Sigmoid colon (tissue), 7 donors: Measurements from ENCODE around the gene SLC26A8. TPM values are rescaled to one million over a fixed set of nuclear protein-coding genes. Genes with fewer than 3 reads are reported as not detected.
"Not testable (repeated sequence)": the region's sequence is repeated elsewhere in the genome, so short reads cannot be mapped to it uniquely, and the experiment has no call there.

Source experiments
- DNase-seq: peaks from one replicate; pipeline ENCODE4 v3.0.0-alpha.2; 2019
- H3K27ac ChIP-seq, 4 donors: fragments of 200-600 bp; sonication (generic); one replicate each; pipeline ENCODE4 v1.5.1; 2016 to 2019; ENCODE audit warnings: mild to moderate bottlenecking in 1 of 4
- H3K27me3 ChIP-seq, 3 donors: fragments of 200-600 bp; sonication (generic); one replicate each; pipeline ENCODE4 v1.5.1; 2019; ENCODE audit warnings: mild to moderate bottlenecking in 1 of 3
- H3K36me3 ChIP-seq, 4 donors: fragments of 200-600 bp; sonication (generic); one replicate each; pipeline ENCODE4 v1.5.1; 2016 to 2019
- H3K4me1 ChIP-seq, 4 donors: fragments of 200-600 bp; sonication (generic); one replicate each; pipeline ENCODE4 v1.5.1; 2017 to 2019
- H3K4me3 ChIP-seq, 4 donors: fragments of 200-600 bp; sonication (generic); one replicate each; pipeline ENCODE4 v1.5.1; 2017 to 2019; ENCODE audit warnings: mild to moderate bottlenecking in 2 of 4, moderate library complexity in 1 of 4
- H3K9me3 ChIP-seq, 4 donors: fragments of 200-600 bp in 3 of 4; sonication (generic) in 3 of 4; one replicate each; pipeline versions ENCODE4 v1.5.1 to v1.6.1; 2013 to 2019
- CTCF ChIP-seq, 4 experiments: fragments of 450-650 bp in 3 of 4; fragments of 200-600 bp in 1 of 4; IDR thresholded peaks; one replicate each; pipeline ENCODE4 v1.5.1; 2016 to 2019; ENCODE audit warnings: antibody characterized with exemption in 4 of 4, mild to moderate bottlenecking in 3 of 4, moderate library complexity in 2 of 4
- EP300 ChIP-seq, 4 donors: sonication (generic); formaldehyde crosslinking; IDR thresholded peaks; one replicate each; pipeline ENCODE4 v1.6.1; 2017; ENCODE audit warnings: antibody characterized with exemption in 4 of 4
- POLR2A ChIP-seq, 2 donors: fragments of 450-650 bp; IDR thresholded peaks; one replicate each; pipeline ENCODE4 v1.6.1; 2016; ENCODE audit warnings: antibody characterized with exemption in 2 of 2, mild to moderate bottlenecking in 2 of 2, moderate library complexity in 2 of 2
- POLR2AphosphoS5 ChIP-seq, 4 donors: sonication (generic); formaldehyde crosslinking; IDR thresholded peaks; one replicate each; pipeline ENCODE4 v1.6.1; 2017; ENCODE audit warnings: antibody characterized with exemption in 4 of 4
- WGBS, 2 donors: extraction: QIAGEN DNeasy Blood & Tissue Kit; methylation state at CpG; one replicate each; pipeline ENCODE4 v1.1.7; 2013; 5-methylcytosine and 5-hydroxymethylcytosine counted together
- intact Hi-C: fragments of 100-400 bp; cut with DNase I; formaldehyde crosslinking; loops from one replicate; pipeline ENCODE4 v1.15.1; 2023
- polyA plus RNA-seq, 3 donors: library from polyadenylated mRNA; stranded (reverse); fragments of 200-250 nt; gene quantifications; one replicate each; pipeline ENCODE4 v1.2.3, GENCODE V29; 2013
- total RNA-seq, 4 donors: library from RNA; depleted of rRNA; stranded (reverse); fragments of >200 nt; gene quantifications; one replicate each; pipeline ENCODE4 v1.1.0, GENCODE V29; 2016
- donor health status: healthy with polysubstance abuse.
- donor health status: Bipolar disorder and iron deficiency.
- donor health status: healthy.

Gene SLC26A8
- total and polyA plus RNA-seq, 7 donors: 0.10 TPM; not detected in 6

GRCh38 chr6:35993150-35993549 is 31.3 kb downstream of the SLC26A8 start:
- no peaks in the 10 kb centered on the region for H3K27me3 ChIP-seq
- no peak for DNase-seq
- intact Hi-C loops: no loop called here
- no peak for TF ChIP-seq POLR2A (IDR thresholded peaks at IDR 0.05)
- no peak for TF ChIP-seq CTCF (IDR thresholded peaks at IDR 0.05)
- no peak for TF ChIP-seq POLR2AphosphoS5 (IDR thresholded peaks at IDR 0.05)
- TF ChIP-seq EP300 (IDR thresholded peaks at IDR 0.05): no peak
- 86 to 91% methylated on average over 3 of the region's 3 CpGs for WGBS, 2 donors
- H3K9me3 ChIP-seq: no peaks in the 10 kb centered on the region
- no peak overlapping the region for H3K4me3 ChIP-seq
- H3K4me1 ChIP-seq: no peaks in the 10 kb centered on the region
- no peaks in the 10 kb centered on the region for H3K36me3 ChIP-seq
- H3K27ac ChIP-seq: no peak overlapping the region

- H3K27me3 ChIP-seq, H3K27ac ChIP-seq, H3K36me3 ChIP-seq, intact Hi-C loops, H3K4me3 ChIP-seq, H3K9me3 ChIP-seq, DNase-seq, H3K4me1 ChIP-seq: not testable (repeated sequence)
- 87 to 94% methylated on average over 9 of the region's 9 CpGs for WGBS, 2 donors
These were observed 36.4 kb downstream of the SLC26A8 start for GRCh38 chr6:35988047-35988446.

- no peak for DNase-seq
- WGBS, 2 donors: 85 to 92% methylated on average over 4 of the region's 4 CpGs
- no peak overlapping the region for H3K4me3 ChIP-seq
- no peaks in the 10 kb centered on the region for H3K36me3 ChIP-seq
- no peaks in the 10 kb centered on the region for H3K4me1 ChIP-seq
- no peaks in the 10 kb centered on the region for H3K9me3 ChIP-seq
- H3K27ac ChIP-seq: no peak overlapping the region
- no peaks in the 10 kb centered on the region for H3K27me3 ChIP-seq
- no peak for TF ChIP-seq CTCF (IDR thresholded peaks at IDR 0.05)
- TF ChIP-seq EP300 (IDR thresholded peaks at IDR 0.05): no peak
- TF ChIP-seq POLR2A (IDR thresholded peaks at IDR 0.05): no peak
- no peak for TF ChIP-seq POLR2AphosphoS5 (IDR thresholded peaks at IDR 0.05)
- intact Hi-C loops: no loop called here
These were observed 39.7 kb downstream of the SLC26A8 start for GRCh38 chr6:35984701-35985100.

GRCh38 chr6:35980991-35981645 is 43.3 kb downstream of the SLC26A8 start:
- no peaks in the 10 kb centered on the region for H3K36me3 ChIP-seq
- no peaks in the 10 kb centered on the region for H3K9me3 ChIP-seq
- H3K27me3 ChIP-seq: no peaks in the 10 kb centered on the region
- intact Hi-C loops: no loop called here
- DNase-seq: no peak
- no peak overlapping the region for H3K4me3 ChIP-seq
- 90 to 92% methylated on average over 6 of the region's 6 CpGs for WGBS, 2 donors
- TF ChIP-seq POLR2A (IDR thresholded peaks at IDR 0.05) (no peak), CTCF (IDR thresholded peaks at IDR 0.05) (no peak), EP300 (IDR thresholded peaks at IDR 0.05) (no peak), POLR2AphosphoS5 (IDR thresholded peaks at IDR 0.05) (no peak)
- H3K27ac ChIP-seq: no peak overlapping the region
- no peaks in the 10 kb centered on the region for H3K4me1 ChIP-seq

- DNase-seq, H3K27ac ChIP-seq, intact Hi-C loops, H3K36me3 ChIP-seq, H3K4me3 ChIP-seq, H3K9me3 ChIP-seq, H3K27me3 ChIP-seq, H3K4me1 ChIP-seq: not testable (repeated sequence)
- 98% methylated on average over 1 of the region's 1 CpG for WGBS, 2 donors
These were observed 44.3 kb downstream of the SLC26A8 start for GRCh38 chr6:35980126-35980525.

- Histone ChIP-seq H3K4me3 (no peak overlapping the region), H3K9me3 (no peaks in the 10 kb centered on the region), H3K27me3 (no peaks in the 10 kb centered on the region), H3K36me3 (no peaks in the 10 kb centered on the region), H3K4me1 (peaks cover 0 to 11% (median 6%) of the 10 kb centered on the region in 4 donors), H3K27ac (no peak overlapping the region)
- intact Hi-C loops: no loop called here
- WGBS, 2 donors: 95 to 97% methylated on average over 4 of the region's 4 CpGs
- DNase-seq: no peak
- TF ChIP-seq CTCF (IDR thresholded peaks at IDR 0.05) (no peak), EP300 (IDR thresholded peaks at IDR 0.05) (no peak), POLR2AphosphoS5 (IDR thresholded peaks at IDR 0.05) (no peak), POLR2A (IDR thresholded peaks at IDR 0.05) (no peak)
These were observed 47.1 kb downstream of the SLC26A8 start for GRCh38 chr6:35977308-35977707.
